Loucy (cell line): ENCODE results near the gene SOX8.

Experiments used
- H2AFZ ChIP-seq: fragments of 200-600 bp; sonication (generic); 2 replicates; pipeline ENCODE4 v1.6.0; 2016; ENCODE audit warnings: antibody characterized with exemption, mild to moderate bottlenecking, low read length, moderate library complexity
- H3F3A ChIP-seq: fragments of 200-600 bp; 2 replicates; pipeline ENCODE4 v1.6.0; 2016; ENCODE audit warnings: antibody characterized with exemption, low read depth, mild to moderate bottlenecking
- H3K27me3 ChIP-seq: fragments of 200-600 bp; sonication (generic); 2 replicates; pipeline ENCODE4 v1.6.1; 2014; ENCODE audit warnings: low read length, mild to moderate bottlenecking; ENCODE audit not compliant: insufficient read depth, poor library complexity, severe bottlenecking
- H3K36me3 ChIP-seq: fragments of 200-600 bp; sonication (generic); 2 replicates; pipeline ENCODE4 v1.6.1; 2016; ENCODE audit warnings: low read length; ENCODE audit not compliant: insufficient read depth
- H3K4me1 ChIP-seq: fragments of 200-600 bp; sonication (generic); 2 replicates; pipeline ENCODE4 v1.5.1; 2014; ENCODE audit warnings: low read length, mild to moderate bottlenecking; ENCODE audit not compliant: insufficient read depth, poor library complexity, severe bottlenecking
- H3K4me2 ChIP-seq: fragments of 200-600 bp; sonication (generic); 2 replicates; pipeline ENCODE4 v1.6.0; 2014; ENCODE audit warnings: antibody characterized with exemption, low read length, low read depth, mild to moderate bottlenecking; ENCODE audit not compliant: poor library complexity, severe bottlenecking
- H3K4me3 ChIP-seq: fragments of 200-600 bp; sonication (generic); 2 replicates; pipeline ENCODE4 v1.5.1; 2014; ENCODE audit warnings: low read length, mild to moderate bottlenecking, mixed read lengths; ENCODE audit not compliant: poor library complexity, severe bottlenecking
- H3K79me2 ChIP-seq: fragments of 200-600 bp; sonication (generic); 2 replicates; pipeline ENCODE4 v1.6.1; 2014; ENCODE audit warnings: low read length; ENCODE audit not compliant: insufficient read depth
- H3K9ac ChIP-seq: fragments of 200-600 bp; sonication (generic); 2 replicates; pipeline ENCODE4 v1.6.0; 2014; ENCODE audit warnings: mild to moderate bottlenecking, low read depth, low read length, moderate library complexity; ENCODE audit not compliant: poor library complexity, severe bottlenecking
- H3K9me2 ChIP-seq: fragments of 200-600 bp; sonication (generic); replicated peaks from 2 replicates; pipeline ENCODE4 v1.6.1; 2016; ENCODE audit warnings: low read depth, low read length, mixed read lengths
- H3K9me3 ChIP-seq: fragments of 200-600 bp; sonication (generic); 2 replicates; pipeline ENCODE4 v1.6.1; 2014; ENCODE audit warnings: mild to moderate bottlenecking, antibody characterized with exemption, low read length, low read depth; ENCODE audit not compliant: insufficient read depth
- H4K20me1 ChIP-seq: fragments of 200-600 bp; sonication (generic); 2 replicates; pipeline ENCODE4 v1.6.0; 2014; ENCODE audit warnings: antibody characterized with exemption, low read length, mild to moderate bottlenecking; ENCODE audit not compliant: insufficient read depth, poor library complexity, severe bottlenecking
- CTCF ChIP-seq: fragments of 200-600 bp; sonication (generic); conservative IDR thresholded peaks from 2 replicates; pipeline ENCODE4 v1.5.1; 2014; ENCODE audit warnings: mild to moderate bottlenecking, antibody characterized with exemption, low read length
- EZH2phosphoT487 ChIP-seq: fragments of 200-600 bp; IDR thresholded peaks from 2 replicates; pipeline ENCODE4 v1.6.1; 2018; ENCODE audit warnings: antibody characterized with exemption, mild to moderate bottlenecking, moderate library complexity, borderline replicate concordance

SOX8 gene

DNA sequence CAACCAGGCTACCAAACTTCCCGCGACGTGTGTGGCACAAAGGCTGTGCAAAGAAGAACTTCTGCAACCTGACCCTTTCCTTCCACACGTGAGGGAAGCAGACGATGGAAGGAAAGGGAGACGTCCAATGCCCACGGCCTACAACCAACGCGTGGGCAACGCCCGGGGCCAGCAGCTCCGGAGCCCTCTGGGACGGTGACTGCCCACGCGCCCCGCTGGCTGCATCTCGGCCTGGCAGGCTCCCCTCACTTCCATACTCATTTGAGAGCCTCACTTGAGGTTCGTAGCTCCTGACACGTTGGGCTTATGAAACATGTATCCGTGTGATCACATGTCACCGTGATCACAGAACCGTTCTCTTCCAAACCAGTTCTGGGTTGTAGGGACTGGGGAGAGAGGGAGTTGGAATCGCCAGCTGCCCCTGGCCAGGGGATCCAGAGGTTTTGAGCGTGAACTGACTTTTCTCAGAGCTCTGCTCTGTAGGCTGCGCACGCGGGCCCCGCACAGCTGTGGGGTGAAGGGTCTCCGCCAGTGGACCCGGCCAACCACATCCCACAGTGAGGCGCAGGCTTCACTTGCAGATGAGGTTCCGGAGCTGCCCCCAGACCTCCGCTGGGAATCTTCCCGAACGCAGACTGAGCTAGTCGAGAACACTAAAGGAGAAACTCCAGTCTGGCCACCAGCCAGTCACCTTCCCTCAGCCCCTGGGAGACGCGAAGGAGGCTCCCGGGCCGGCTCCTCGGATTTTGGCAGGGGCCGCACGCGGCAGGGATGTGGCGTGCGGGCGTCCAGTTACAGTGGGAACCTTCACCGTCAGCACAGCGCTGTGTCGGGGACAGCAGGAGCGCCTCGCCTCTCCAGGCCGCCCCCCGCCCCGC lies 11.8 kb upstream of the SOX8 start:
- Histone ChIP-seq H3K4me1 (no peaks in the 10 kb centered on the region), H3K9me3 (no peaks in the 10 kb centered on the region), H3K36me3 (no peaks in the 10 kb centered on the region), H3K27me3 (no peaks in the 10 kb centered on the region), H4K20me1 (no peaks in the 10 kb centered on the region), H3K79me2 (no peaks in the 10 kb centered on the region; the same call in 1 of the 2 replicates), H3K4me2 (peak overlapping the region; percentile 73), H3K4me3 (peak overlapping the region; percentile 81), H2AFZ (no peak overlapping the region), H3K9ac (peak overlapping the region; percentile 82), H3K9me2 (no peaks in the 10 kb centered on the region), H3F3A (no peaks in the 10 kb centered on the region)
- TF ChIP-seq CTCF (no peak), EZH2phosphoT487 (no peak)

DNA sequence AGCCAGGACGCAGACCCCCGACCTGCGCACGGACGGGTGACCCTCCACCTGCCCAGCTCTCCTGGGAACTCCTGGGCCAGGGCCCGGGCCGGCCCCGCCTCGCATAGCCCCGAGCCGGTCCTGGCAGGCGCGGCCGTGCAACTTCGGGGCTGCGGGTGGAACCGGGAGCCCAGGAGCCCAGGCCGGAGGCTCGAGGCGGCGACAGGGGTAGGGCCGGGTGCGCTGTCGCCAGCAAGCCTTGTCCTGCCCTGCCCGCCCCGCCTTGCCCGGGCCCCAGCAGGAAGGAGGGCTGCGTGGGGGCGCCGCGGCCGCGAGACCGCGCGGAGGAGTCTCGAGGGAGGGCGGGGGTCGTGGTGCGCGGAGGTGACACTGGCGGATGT lies 11.2 kb upstream of the SOX8 start:
- H3K9ac ChIP-seq = peak overlapping the region; percentile 82
- H3K4me2 ChIP-seq = peak overlapping the region; percentile 73
- H4K20me1 ChIP-seq = no peaks in the 10 kb centered on the region
- TF ChIP-seq EZH2phosphoT487 = no peak
- TF ChIP-seq CTCF = no peak
- no peaks in the 10 kb centered on the region for H3K27me3 ChIP-seq
- H3K9me3 ChIP-seq = no peaks in the 10 kb centered on the region
- no peaks in the 10 kb centered on the region for H3K4me1 ChIP-seq
- H3F3A ChIP-seq = no peaks in the 10 kb centered on the region
- peak overlapping the region; percentile 83 for H2AFZ ChIP-seq
- peak overlapping the region; percentile 81 for H3K4me3 ChIP-seq
- no peaks in the 10 kb centered on the region; the same call in 1 of the 2 replicates for H3K79me2 ChIP-seq
- H3K9me2 ChIP-seq = no peaks in the 10 kb centered on the region
- H3K36me3 ChIP-seq = no peaks in the 10 kb centered on the region

GRCh38 chr16:970766-971581 lies 10.6 kb upstream of the SOX8 start, which contains the start of gene LMF1:
Gene LMF1, minus strand, starts transcription at chr16:970984. Its CDS starts 4 bp downstream, at chr16:970980.
- H3K36me3 ChIP-seq = no peaks in the 10 kb centered on the region
- peak within 1 kb of the TSS; percentile 73 for H3K4me2 ChIP-seq
- H3K9me2 ChIP-seq = no peaks in the 10 kb centered on the region
- no peaks in the 10 kb centered on the region for H3K4me1 ChIP-seq
- no peaks in the 10 kb centered on the region for H3K9me3 ChIP-seq
- H3K9ac ChIP-seq = peak within 1 kb of the TSS; percentile 82
- H3K4me3 ChIP-seq = peak within 1 kb of the TSS; percentile 81
- no peak for TF ChIP-seq EZH2phosphoT487
- no peak for TF ChIP-seq CTCF
- no peaks in the 10 kb centered on the region for H3F3A ChIP-seq
- no peaks in the 10 kb centered on the region for H4K20me1 ChIP-seq
- no peaks in the 10 kb centered on the region; the same call in 1 of the 2 replicates for H3K79me2 ChIP-seq
- H3K27me3 ChIP-seq = no peaks in the 10 kb centered on the region
- peak within 1 kb of the TSS; percentile 83 for H2AFZ ChIP-seq
